PC-9 (cell line): ENCODE measurements around the gene JPH2.

ENCODE experiments used
- CTCF ChIP-seq: fragments of 200-600 bp; sonication (generic); conservative IDR thresholded peaks from 2 replicates; pipeline ENCODE4 v1.6.1; 2017; ENCODE audit warnings: mixed run types, antibody characterized with exemption, mild to moderate bottlenecking, moderate library complexity
- EZH2 ChIP-seq: fragments of 200-600 bp; sonication (generic); IDR thresholded peaks from 2 replicates; pipeline ENCODE4 v1.8.0; 2017; ENCODE audit warnings: antibody characterized with exemption, low read depth

GRCh38 chr20:44066645-44067606 lies 120.1 kb downstream of the JPH2 start:
- TF ChIP-seq CTCF (no peak), EZH2 (no peak)
